Measurements from ENCODE around the gene RBAK. TPM values are rescaled to one million over a fixed set of nuclear protein-coding genes. Genes with fewer than 3 reads are reported as not detected.

RBAK gene
- total and polyA plus RNA-seq, 4 donors: 1.7 to 7.2 (median 3.7) TPM

GRCh38 chr7:4998244-4998643 is 47.4 kb upstream of the RBAK start:
- Histone ChIP-seq H3K27ac (ENCODE audit: low read depth in 1 of 2, low read length in 2 of 2) (no peak overlapping the region), H3K9ac (ENCODE audit: low read depth in 1 of 2, low read length in 2 of 2) (no peak overlapping the region), H3K4me3 (ENCODE audit: low read depth in 1 of 3, low read length in 3 of 3) (no peak overlapping the region), H3K27me3 (ENCODE audit: control insufficient read depth in 4 of 4, insufficient read depth in 4 of 4, low read length in 3 of 4) (no peaks in the 10 kb centered on the region), H3K4me1 (ENCODE audit: control insufficient read depth in 4 of 4, insufficient read depth in 4 of 4, low read length in 3 of 4) (no peaks in the 10 kb centered on the region), H3K9me3 (ENCODE audit: control insufficient read depth in 4 of 4, low read length in 3 of 4) (no peaks in the 10 kb centered on the region), H3K36me3 (ENCODE audit: control insufficient read depth in 4 of 4, insufficient read depth in 3 of 4, low read depth in 1 of 4, low read length in 3 of 4) (peaks cover 6 to 27% (median 14%) of the 10 kb centered on the region in 4 donors)
- no peak for DNase-seq (ENCODE audit: low spot score)
- TF ChIP-seq YY1 (IDR thresholded peaks at IDR 0.05) (no peak), EGR1 (IDR thresholded peaks at IDR 0.05; ENCODE audit: low read depth in 2 of 2) (no peak), RAD21 (IDR thresholded peaks at IDR 0.05) (no peak), RXRA (IDR thresholded peaks at IDR 0.05) (no peak), SP1 (IDR thresholded peaks at IDR 0.05) (no peak)
- TF ChIP-seq, protein P1, sequence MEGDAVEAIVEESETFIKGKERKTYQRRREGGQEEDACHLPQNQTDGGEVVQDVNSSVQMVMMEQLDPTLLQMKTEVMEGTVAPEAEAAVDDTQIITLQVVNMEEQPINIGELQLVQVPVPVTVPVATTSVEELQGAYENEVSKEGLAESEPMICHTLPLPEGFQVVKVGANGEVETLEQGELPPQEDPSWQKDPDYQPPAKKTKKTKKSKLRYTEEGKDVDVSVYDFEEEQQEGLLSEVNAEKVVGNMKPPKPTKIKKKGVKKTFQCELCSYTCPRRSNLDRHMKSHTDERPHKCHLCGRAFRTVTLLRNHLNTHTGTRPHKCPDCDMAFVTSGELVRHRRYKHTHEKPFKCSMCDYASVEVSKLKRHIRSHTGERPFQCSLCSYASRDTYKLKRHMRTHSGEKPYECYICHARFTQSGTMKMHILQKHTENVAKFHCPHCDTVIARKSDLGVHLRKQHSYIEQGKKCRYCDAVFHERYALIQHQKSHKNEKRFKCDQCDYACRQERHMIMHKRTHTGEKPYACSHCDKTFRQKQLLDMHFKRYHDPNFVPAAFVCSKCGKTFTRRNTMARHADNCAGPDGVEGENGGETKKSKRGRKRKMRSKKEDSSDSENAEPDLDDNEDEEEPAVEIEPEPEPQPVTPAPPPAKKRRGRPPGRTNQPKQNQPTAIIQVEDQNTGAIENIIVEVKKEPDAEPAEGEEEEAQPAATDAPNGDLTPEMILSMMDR (IDR thresholded peaks at IDR 0.05; ENCODE audit: low read depth, low read length, missing input control): no peak
- 98% methylated on average over 3 of the region's 3 CpGs for WGBS

DNA sequence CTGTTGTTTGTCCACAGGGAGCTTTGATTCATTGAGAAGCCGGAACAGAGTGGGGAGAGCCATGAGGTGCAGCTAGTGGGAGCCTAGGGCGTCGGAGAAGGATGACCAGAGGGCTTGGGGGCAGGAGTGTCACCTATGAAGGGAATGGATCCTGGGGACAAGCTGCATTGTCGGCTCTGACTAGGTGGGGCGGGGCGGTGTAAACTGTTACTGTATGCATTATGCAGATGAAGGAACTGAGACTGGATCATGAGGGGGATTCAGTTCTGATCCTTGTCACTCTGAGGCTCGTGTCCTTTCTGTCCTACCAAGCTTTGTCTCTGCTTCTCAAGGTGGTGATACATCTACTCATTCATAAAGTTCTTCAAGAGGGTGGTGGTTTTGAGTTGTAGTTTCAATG is 46.8 kb upstream of the RBAK start:
- TF ChIP-seq MAX (IDR thresholded peaks at IDR 0.05): no peak
- no peak for TF ChIP-seq NR2F2 (IDR thresholded peaks at IDR 0.05)
- TF ChIP-seq YY1 (IDR thresholded peaks at IDR 0.05): no peak
- TF ChIP-seq, protein P2, sequence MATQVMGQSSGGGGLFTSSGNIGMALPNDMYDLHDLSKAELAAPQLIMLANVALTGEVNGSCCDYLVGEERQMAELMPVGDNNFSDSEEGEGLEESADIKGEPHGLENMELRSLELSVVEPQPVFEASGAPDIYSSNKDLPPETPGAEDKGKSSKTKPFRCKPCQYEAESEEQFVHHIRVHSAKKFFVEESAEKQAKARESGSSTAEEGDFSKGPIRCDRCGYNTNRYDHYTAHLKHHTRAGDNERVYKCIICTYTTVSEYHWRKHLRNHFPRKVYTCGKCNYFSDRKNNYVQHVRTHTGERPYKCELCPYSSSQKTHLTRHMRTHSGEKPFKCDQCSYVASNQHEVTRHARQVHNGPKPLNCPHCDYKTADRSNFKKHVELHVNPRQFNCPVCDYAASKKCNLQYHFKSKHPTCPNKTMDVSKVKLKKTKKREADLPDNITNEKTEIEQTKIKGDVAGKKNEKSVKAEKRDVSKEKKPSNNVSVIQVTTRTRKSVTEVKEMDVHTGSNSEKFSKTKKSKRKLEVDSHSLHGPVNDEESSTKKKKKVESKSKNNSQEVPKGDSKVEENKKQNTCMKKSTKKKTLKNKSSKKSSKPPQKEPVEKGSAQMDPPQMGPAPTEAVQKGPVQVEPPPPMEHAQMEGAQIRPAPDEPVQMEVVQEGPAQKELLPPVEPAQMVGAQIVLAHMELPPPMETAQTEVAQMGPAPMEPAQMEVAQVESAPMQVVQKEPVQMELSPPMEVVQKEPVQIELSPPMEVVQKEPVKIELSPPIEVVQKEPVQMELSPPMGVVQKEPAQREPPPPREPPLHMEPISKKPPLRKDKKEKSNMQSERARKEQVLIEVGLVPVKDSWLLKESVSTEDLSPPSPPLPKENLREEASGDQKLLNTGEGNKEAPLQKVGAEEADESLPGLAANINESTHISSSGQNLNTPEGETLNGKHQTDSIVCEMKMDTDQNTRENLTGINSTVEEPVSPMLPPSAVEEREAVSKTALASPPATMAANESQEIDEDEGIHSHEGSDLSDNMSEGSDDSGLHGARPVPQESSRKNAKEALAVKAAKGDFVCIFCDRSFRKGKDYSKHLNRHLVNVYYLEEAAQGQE (IDR thresholded peaks at IDR 0.05): no peak
- no peak for TF ChIP-seq HNF4G (IDR thresholded peaks at IDR 0.05)
- no peak for TF ChIP-seq RXRA (IDR thresholded peaks at IDR 0.05)
- no peak for TF ChIP-seq FOXA2 (IDR thresholded peaks at IDR 0.05)
- no peak for TF ChIP-seq EGR1 (IDR thresholded peaks at IDR 0.05; ENCODE audit: low read depth in 2 of 2)
- no peak for TF ChIP-seq GABPA (IDR thresholded peaks at IDR 0.05 in 1 of 2, conservative IDR thresholded peaks at IDR 0.05 in 1 of 2)
- no peak for TF ChIP-seq SP1 (IDR thresholded peaks at IDR 0.05)
- no peak for TF ChIP-seq ATF3 (IDR thresholded peaks at IDR 0.05)
- TF ChIP-seq TAF1 (conservative IDR thresholded peaks at IDR 0.05): no peak
- Histone ChIP-seq H3K4me3 (ENCODE audit: low read depth in 1 of 3, low read length in 3 of 3) (no peak overlapping the region), H3K9me3 (ENCODE audit: control insufficient read depth in 4 of 4, low read length in 3 of 4) (no peaks in the 10 kb centered on the region), H3K27me3 (ENCODE audit: control insufficient read depth in 4 of 4, insufficient read depth in 4 of 4, low read length in 3 of 4) (no peaks in the 10 kb centered on the region), H3K9ac (ENCODE audit: low read depth in 1 of 2, low read length in 2 of 2) (no peak overlapping the region), H3K36me3 (ENCODE audit: control insufficient read depth in 4 of 4, insufficient read depth in 3 of 4, low read depth in 1 of 4, low read length in 3 of 4) (peaks cover 3 to 27% (median 13%) of the 10 kb centered on the region in 4 donors), H3K27ac (ENCODE audit: low read depth in 1 of 2, low read length in 2 of 2) (no peak overlapping the region), H3K4me1 (ENCODE audit: control insufficient read depth in 4 of 4, insufficient read depth in 4 of 4, low read length in 3 of 4) (no peaks in the 10 kb centered on the region)
- WGBS: 95% methylated on average over 7 of the region's 7 CpGs
- no peak for DNase-seq (ENCODE audit: low spot score)
